GM23338 (cell line): ENCODE data around the gene DPP10. TPM values are rescaled to one million over a fixed set of nuclear protein-coding genes. Genes with fewer than 3 reads are reported as not detected.

Experiments
- ATAC-seq: fragments of 200-7000 bp; cut with Tn5 transposase; 3 replicates; pipeline ENCODE4 v1.9.1; 2020
- DNase-seq: peaks from one replicate; pipeline ENCODE4 v3.0.0-alpha.2; 2015; ENCODE audit warnings: low spot score
- H2AFZ ChIP-seq: fragments of 200-600 bp; sonication (generic); 2 replicates; pipeline ENCODE4 v1.8.0; 2016; ENCODE audit warnings: antibody characterized with exemption, mild to moderate bottlenecking, moderate library complexity
- H3F3A ChIP-seq: fragments of 200-600 bp; sonication (generic); replicated peaks from 2 replicates; pipeline ENCODE4 v1.8.0; 2017; ENCODE audit warnings: antibody characterized with exemption, mixed run types, low read depth
- H3K27ac ChIP-seq: fragments of 200-600 bp; sonication (generic); 2 replicates; pipeline ENCODE4 v1.6.1; 2016; ENCODE audit warnings: low read depth
- H3K27me3 ChIP-seq: fragments of 200-600 bp; sonication (generic); 2 replicates; pipeline ENCODE4 v1.8.0; 2016; ENCODE audit warnings: mild to moderate bottlenecking, mixed run types, moderate library complexity; ENCODE audit not compliant: insufficient read depth
- H3K36me3 ChIP-seq: fragments of 200-600 bp; sonication (generic); 2 replicates; pipeline ENCODE4 v1.8.0; 2016; ENCODE audit warnings: mild to moderate bottlenecking; ENCODE audit not compliant: insufficient read depth
- H3K4me1 ChIP-seq: fragments of 200-600 bp; sonication (generic); 2 replicates; pipeline ENCODE4 v1.8.0; 2016; ENCODE audit warnings: mild to moderate bottlenecking, moderate library complexity; ENCODE audit not compliant: insufficient read depth
- H3K4me2 ChIP-seq: fragments of 200-600 bp; sonication (generic); 2 replicates; pipeline ENCODE4 v1.7.1; 2017; ENCODE audit warnings: mixed run types
- H3K4me3 ChIP-seq: fragments of 200-600 bp; sonication (generic); 2 replicates; pipeline ENCODE4 v1.6.1; 2016; ENCODE audit warnings: mixed run types
- H3K79me2 ChIP-seq: fragments of 200-600 bp; sonication (generic); replicated peaks from 2 replicates; pipeline ENCODE4 v1.8.0; 2017; ENCODE audit warnings: mild to moderate bottlenecking; ENCODE audit not compliant: insufficient read depth
- H3K9me2 ChIP-seq: fragments of 200-600 bp; sonication (generic); 2 replicates; pipeline ENCODE4 v1.8.0; 2017; ENCODE audit not compliant: insufficient read depth
- H4K20me1 ChIP-seq: fragments of 200-600 bp; sonication (generic); replicated peaks from 2 replicates; pipeline ENCODE4 v1.8.0; 2017; ENCODE audit warnings: mild to moderate bottlenecking; ENCODE audit not compliant: insufficient read depth
- H3K27ac Mint-ChIP-seq: 2 replicates; pipeline ENCODE4 v1.8.0; 2020; ENCODE audit warnings: inconsistent platforms, mild to moderate bottlenecking, moderate library complexity, mixed read lengths
- H3K27me3 Mint-ChIP-seq: 3 replicates; pipeline ENCODE4 v1.8.0; 2022; ENCODE audit warnings: low read depth, mild to moderate bottlenecking, moderate library complexity, mixed read lengths, inconsistent platforms; ENCODE audit not compliant: insufficient read depth, poor library complexity
- H3K36me3 Mint-ChIP-seq: 3 replicates; pipeline ENCODE4 v1.8.0; 2021; ENCODE audit warnings: low read depth, mild to moderate bottlenecking, inconsistent platforms, moderate library complexity, mixed read lengths
- H3K4me1 Mint-ChIP-seq: 3 replicates; pipeline ENCODE4 v1.8.0; 2020; ENCODE audit warnings: mild to moderate bottlenecking, inconsistent platforms, mixed read lengths
- H3K4me3 Mint-ChIP-seq: 3 replicates; pipeline ENCODE4 v1.8.0; 2021; ENCODE audit warnings: moderate library complexity, mild to moderate bottlenecking, inconsistent platforms, mixed read lengths
- H3K9me3 Mint-ChIP-seq: 3 replicates; pipeline ENCODE4 v1.8.0; 2020; ENCODE audit warnings: moderate library complexity, mild to moderate bottlenecking, inconsistent platforms, mixed read lengths
- CREB1 ChIP-seq: fragments of 250-450 bp; sonication (Bioruptor Pico); IDR thresholded peaks from 2 replicates; pipeline ENCODE4 v1.5.0; 2020; ENCODE audit warnings: low read depth, mild to moderate bottlenecking, moderate library complexity
- CTCF ChIP-seq, 2 experiments: fragments of 200-600 bp in 1 of 2; sonication (generic) in 1 of 2; conservative IDR thresholded peaks; 2 replicates each; pipeline versions ENCODE4 v1.5.1 to v1.6.1; 2016 to 2017; ENCODE audit warnings: antibody characterized with exemption in 2 of 2, low read depth in 2 of 2, mild to moderate bottlenecking in 2 of 2, moderate library complexity in 1 of 2
- ETS1 ChIP-seq: IDR thresholded peaks from 2 replicates; pipeline ENCODE4 v1.6.1; 2016; ENCODE audit warnings: antibody characterized with exemption
- EZH2 ChIP-seq: fragments of 200-600 bp; sonication (generic); IDR thresholded peaks from one replicate; pipeline ENCODE4 v1.8.0; 2017; ENCODE audit warnings: antibody characterized with exemption, mild to moderate bottlenecking, low read depth; ENCODE audit not compliant: unreplicated experiment
- EZH2phosphoT487 ChIP-seq: fragments of 200-600 bp; sonication (generic); IDR thresholded peaks from one replicate; pipeline ENCODE4 v1.8.1; 2018; ENCODE audit warnings: antibody characterized with exemption; ENCODE audit not compliant: unreplicated experiment
- JUNB ChIP-seq: IDR thresholded peaks from one replicate; pipeline ENCODE4 v1.6.1; 2016; ENCODE audit warnings: antibody characterized with exemption; ENCODE audit not compliant: unreplicated experiment
- NANOG ChIP-seq: IDR thresholded peaks from 2 replicates; pipeline ENCODE4 v1.6.1; 2016; ENCODE audit warnings: antibody characterized with exemption, borderline replicate concordance
- POLR2AphosphoS5 ChIP-seq: IDR thresholded peaks from 2 replicates; pipeline ENCODE4 v1.6.1; 2016; ENCODE audit warnings: antibody characterized with exemption, low read depth
- REST ChIP-seq: IDR thresholded peaks from one replicate; pipeline ENCODE4 v1.6.1; 2018; ENCODE audit warnings: antibody characterized with exemption; ENCODE audit not compliant: unreplicated experiment
- STAT1 ChIP-seq: IDR thresholded peaks from one replicate; pipeline ENCODE4 v1.6.1; 2016; ENCODE audit warnings: antibody characterized with exemption; ENCODE audit not compliant: unreplicated experiment
- ZNF114 ChIP-seq: fragments of 250-450 bp; sonication (Bioruptor Pico); IDR thresholded peaks from 2 replicates; pipeline ENCODE4 v1.5.0; 2020; ENCODE audit warnings: mild to moderate bottlenecking, moderate library complexity
- ZNF331 ChIP-seq: fragments of 250-450 bp; sonication (Bioruptor Pico); IDR thresholded peaks from 2 replicates; pipeline ENCODE4 v1.5.0; 2020; ENCODE audit warnings: low read depth, mild to moderate bottlenecking, moderate library complexity
- ZNF462 ChIP-seq: fragments of 250-450 bp; sonication (Bioruptor Pico); IDR thresholded peaks from 2 replicates; pipeline ENCODE4 v1.5.0; 2020; ENCODE audit warnings: mild to moderate bottlenecking, moderate library complexity
- polyA plus RNA-seq: library from polyadenylated mRNA; unstranded; fragments of >200 nt; fragmentation: Nextera tagmentation; extraction: Ambion mirVana; gene quantifications from 2 replicates; pipeline ENCODE4 v1.2.1, GENCODE V29; 2016
- total RNA-seq: library from RNA; depleted of rRNA; stranded (reverse); fragments of >200 nt; shearing (Covaris generic); gene quantifications from 2 replicates; pipeline ENCODE4 v1.2.3, GENCODE V29; 2014

DPP10 gene
- total and polyA plus RNA-seq, 2 experiments from 2014 or later, result 3.6 to 14.8 TPM

GRCh38 chr2:114784890-114785583 lies 342.6 kb downstream of the DPP10 start:
- Histone ChIP-seq H3K27me3 (no peaks in the 10 kb centered on the region), H3K4me2 (no peak overlapping the region), H3K4me3 (no peak overlapping the region), H3K27ac (no peak overlapping the region), H3K9me2 (no peaks in the 10 kb centered on the region), H4K20me1 (no peaks in the 10 kb centered on the region), H3K36me3 (no peaks in the 10 kb centered on the region), H2AFZ (no peak overlapping the region), H3K79me2 (no peaks in the 10 kb centered on the region), H3K4me1 (peaks cover 8% of the 10 kb centered on the region; the same call in 1 of the 2 replicates), H3F3A (no peaks in the 10 kb centered on the region)
- peaks cover 17% of the 10 kb centered on the region for H3K4me1 Mint-ChIP-seq
- H3K36me3 Mint-ChIP-seq, result no peaks in the 10 kb centered on the region
- H3K27ac Mint-ChIP-seq, result no peak overlapping the region
- TF ChIP-seq REST, result no peak
- no peak for TF ChIP-seq ZNF331 (CRISPR knock-in tag)
- TF ChIP-seq EZH2, result no peak
- TF ChIP-seq CTCF (conservative IDR thresholded peaks at IDR 0.05; ENCODE audit: low read depth in 2 of 2), result no peak
- no peak for TF ChIP-seq ZNF114 (CRISPR knock-in tag)
- no peak for TF ChIP-seq ZNF462 (CRISPR knock-in tag)
- no peak for TF ChIP-seq STAT1
- TF ChIP-seq CREB1 (CRISPR knock-in tag), result no peak
- no peak for TF ChIP-seq JUNB
- no peak for TF ChIP-seq NANOG
- TF ChIP-seq ETS1, result no peak
- TF ChIP-seq POLR2AphosphoS5, result no peak
- no peak for TF ChIP-seq EZH2phosphoT487
- H3K27me3 Mint-ChIP-seq, result peaks cover 2% of the 10 kb centered on the region
- ATAC-seq (no peak), DNase-seq (no peak)
- H3K4me3 Mint-ChIP-seq, result no peak overlapping the region
- peaks cover 3% of the 10 kb centered on the region; the same call in 1 of the 3 replicates for H3K9me3 Mint-ChIP-seq
